Trophoblast cell (in vitro differentiated cells and primary cell): ENCODE data around the gene HLA-DMB.

Source experiments
- DNase-seq, 2 donors: peaks; one replicate each; pipeline ENCODE4 v3.0.0-alpha.2; 2016
- H2AFZ ChIP-seq: 2 replicates; pipeline ENCODE4 v1.6.1; 2013; ENCODE audit warnings: low read length, moderate library complexity, mild to moderate bottlenecking; ENCODE audit not compliant: insufficient read depth, poor library complexity
- H2AK5ac ChIP-seq: 2 replicates; pipeline ENCODE4 v1.6.1; 2013; ENCODE audit warnings: mild to moderate bottlenecking, low read length
- H2BK120ac ChIP-seq: 2 replicates; pipeline ENCODE4 v1.6.1; 2013; ENCODE audit warnings: low read length, mild to moderate bottlenecking, moderate library complexity; ENCODE audit not compliant: insufficient read depth, poor library complexity
- H2BK12ac ChIP-seq: 2 replicates; pipeline ENCODE4 v1.6.1; 2013; ENCODE audit warnings: mild to moderate bottlenecking, low read length, moderate library complexity
- H2BK5ac ChIP-seq: 2 replicates; pipeline ENCODE4 v1.6.1; 2013; ENCODE audit warnings: low read length, low read depth, moderate library complexity, mild to moderate bottlenecking; ENCODE audit not compliant: poor library complexity
- H3K14ac ChIP-seq: 2 replicates; pipeline ENCODE4 v1.6.1; 2013; ENCODE audit warnings: mild to moderate bottlenecking, low read length
- H3K18ac ChIP-seq: 2 replicates; pipeline ENCODE4 v1.6.1; 2013; ENCODE audit warnings: mild to moderate bottlenecking, low read length
- H3K23ac ChIP-seq: 2 replicates; pipeline ENCODE4 v1.6.1; 2013; ENCODE audit warnings: low read length
- H3K27ac ChIP-seq: 2 replicates; pipeline ENCODE4 v1.5.1; 2013; ENCODE audit warnings: low read depth, mild to moderate bottlenecking, inconsistent platforms, low read length, moderate library complexity
- H3K27me3 ChIP-seq: 2 replicates; pipeline ENCODE4 v1.6.1; 2013; ENCODE audit warnings: inconsistent platforms, mild to moderate bottlenecking, low read length, moderate library complexity; ENCODE audit not compliant: insufficient read depth
- H3K36me3 ChIP-seq, 2 experiments: 1 replicate in 1 of 2; 2 replicates in 1 of 2; pipeline ENCODE4 v1.6.1; 2013; ENCODE audit warnings: low read length in 2 of 2, mild to moderate bottlenecking in 2 of 2, moderate library complexity in 1 of 2; ENCODE audit not compliant: insufficient read depth in 2 of 2, control insufficient read depth in 1 of 2
- H3K4ac ChIP-seq: 2 replicates; pipeline ENCODE4 v1.6.1; 2013; ENCODE audit warnings: low read depth, mild to moderate bottlenecking, low read length, moderate library complexity
- H3K4me1 ChIP-seq, 2 experiments: 1 replicate in 1 of 2; 2 replicates in 1 of 2; pipeline ENCODE4 v1.6.1; 2013; ENCODE audit warnings: low read length in 2 of 2, mild to moderate bottlenecking in 2 of 2, moderate library complexity in 1 of 2; ENCODE audit not compliant: insufficient read depth in 2 of 2, control insufficient read depth in 1 of 2
- H3K4me2 ChIP-seq: 2 replicates; pipeline ENCODE4 v1.6.1; 2013; ENCODE audit warnings: inconsistent platforms, mild to moderate bottlenecking, low read length, moderate library complexity
- H3K4me3 ChIP-seq: 2 replicates; pipeline ENCODE4 v1.5.1; 2013; ENCODE audit warnings: mild to moderate bottlenecking, low read depth, low read length, inconsistent platforms
- H3K79me1 ChIP-seq: one replicate; pipeline ENCODE4 v1.6.1; 2013; ENCODE audit warnings: low read length
- H3K79me2 ChIP-seq: 2 replicates; pipeline ENCODE4 v1.6.1; 2013; ENCODE audit warnings: low read length, mild to moderate bottlenecking; ENCODE audit not compliant: control insufficient read depth, insufficient read depth, poor library complexity
- H3K9ac ChIP-seq: 2 replicates; pipeline ENCODE4 v1.6.1; 2013; ENCODE audit warnings: mild to moderate bottlenecking, low read length
- H3K9me3 ChIP-seq: 2 replicates; pipeline ENCODE4 v1.6.1; 2013; ENCODE audit warnings: low read depth, mild to moderate bottlenecking, control low read depth, inconsistent platforms, low read length; ENCODE audit not compliant: insufficient read depth
- H4K12ac ChIP-seq: 2 replicates; pipeline ENCODE4 v1.6.1; 2013; ENCODE audit warnings: low read depth, mild to moderate bottlenecking, low read length, moderate library complexity
- H4K8ac ChIP-seq: 2 replicates; pipeline ENCODE4 v1.6.1; 2013; ENCODE audit warnings: low read depth, mild to moderate bottlenecking, low read length, moderate library complexity
- H4K91ac ChIP-seq: one replicate; pipeline ENCODE4 v1.6.1; 2013; ENCODE audit warnings: low read depth, mild to moderate bottlenecking, low read length, moderate library complexity
- WGBS: extraction: QIAGEN DNeasy Blood & Tissue Kit; methylation state at CpG from one replicate; pipeline ENCODE4 v1.1.7; 2013; ENCODE audit warnings: missing lambda C conversion rate; ENCODE audit not compliant: insufficient read length, insufficient coverage; ENCODE audit errors: extremely low coverage; 5-methylcytosine and 5-hydroxymethylcytosine counted together

HLA-DMB gene

GRCh38 chr6:32933661-32934085 lies 7.2 kb downstream of the HLA-DMB start:
- Histone ChIP-seq H3K14ac (no peak overlapping the region), H3K4me1 (no peaks in the 10 kb centered on the region), H3K79me1 (no peaks in the 10 kb centered on the region), H3K9ac (no peak overlapping the region), H3K36me3 (no peaks in the 10 kb centered on the region), H2BK120ac (no peak overlapping the region), H3K4me3 (no peak overlapping the region), H3K27me3 (no peaks in the 10 kb centered on the region), H3K18ac (no peak overlapping the region), H3K4ac (no peak overlapping the region), H3K9me3 (no peaks in the 10 kb centered on the region), H2BK5ac (no peak overlapping the region), H4K12ac (no peak overlapping the region), H3K79me2 (no peaks in the 10 kb centered on the region), H3K23ac (no peak overlapping the region), H4K8ac (no peak overlapping the region), H2AK5ac (no peak overlapping the region), H4K91ac (no peak overlapping the region), H2AFZ (no peak overlapping the region), H2BK12ac (no peak overlapping the region), H3K27ac (no peak overlapping the region), H3K4me2 (no peak overlapping the region)
- no CpG with 5 or more reads among the region's 3 CpGs for WGBS
- peak; percentile 66 to 85 for DNase-seq

DNA sequence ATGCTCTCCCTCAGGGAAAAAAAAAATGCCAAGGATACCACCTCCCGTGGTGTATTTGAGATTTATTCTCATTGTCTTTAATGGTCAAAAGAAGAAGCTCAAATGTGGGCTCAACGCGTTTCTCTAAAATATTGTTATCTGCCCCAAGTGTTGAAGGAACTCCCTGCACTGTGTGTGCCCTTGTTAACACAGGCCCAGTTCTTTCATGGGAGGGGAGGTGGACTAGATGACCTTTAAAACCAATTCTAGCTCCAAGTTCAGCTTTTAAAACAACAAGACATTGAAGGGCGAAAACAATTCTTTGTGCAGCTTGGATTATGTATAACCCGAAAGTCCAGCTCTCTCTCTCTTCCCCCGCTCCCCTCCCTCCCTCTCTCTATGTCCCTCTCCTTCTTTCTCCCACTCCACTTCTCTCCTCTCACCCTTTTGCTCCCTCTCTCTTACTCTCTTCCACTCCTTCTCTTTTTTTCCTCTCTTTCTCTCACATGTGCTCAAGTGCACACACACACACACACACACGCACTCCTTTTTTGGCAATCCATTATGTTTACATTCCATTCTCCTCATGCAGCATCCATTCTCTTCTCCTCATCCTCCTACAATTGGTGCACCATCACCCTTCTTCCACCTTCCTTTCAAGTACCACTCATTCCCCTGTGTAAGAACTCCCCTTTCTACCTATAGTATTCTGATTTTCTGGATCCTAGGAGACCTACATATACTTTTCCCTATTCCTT lies 8.5 kb downstream of the HLA-DMB start:
- no peak overlapping the region for H2BK5ac ChIP-seq

GRCh38 chr6:32931211-32931610 lies 9.6 kb downstream of the HLA-DMB start:
- H3K27me3 ChIP-seq: no peaks in the 10 kb centered on the region
- H3K36me3 ChIP-seq: no peaks in the 10 kb centered on the region
- no CpG with 5 or more reads among the region's 1 CpG for WGBS
- H3K14ac ChIP-seq: no peak overlapping the region
- H4K12ac ChIP-seq: no peak overlapping the region
- no peak overlapping the region for H3K4me3 ChIP-seq
- no peaks in the 10 kb centered on the region for H3K79me1 ChIP-seq
- no peak overlapping the region for H2AK5ac ChIP-seq
- H4K8ac ChIP-seq: no peak overlapping the region
- H3K4me2 ChIP-seq: no peak overlapping the region
- H3K23ac ChIP-seq: no peak overlapping the region
- H2BK12ac ChIP-seq: no peak overlapping the region
- no peak overlapping the region for H3K18ac ChIP-seq
- H2AFZ ChIP-seq: no peak overlapping the region
- no peak overlapping the region for H3K9ac ChIP-seq
- no peak overlapping the region for H3K27ac ChIP-seq
- no peak overlapping the region for H2BK120ac ChIP-seq
- no peaks in the 10 kb centered on the region for H3K9me3 ChIP-seq
- no peak for DNase-seq
- no peak overlapping the region for H2BK5ac ChIP-seq
- no peak overlapping the region for H3K4ac ChIP-seq
- H4K91ac ChIP-seq: no peak overlapping the region
- H3K4me1 ChIP-seq: no peaks in the 10 kb centered on the region
- H3K79me2 ChIP-seq: no peaks in the 10 kb centered on the region

More for the DNA sequence above, 8.5 kb downstream of the HLA-DMB start:
- H3K36me3 ChIP-seq: no peaks in the 10 kb centered on the region
- no peaks in the 10 kb centered on the region for H3K9me3 ChIP-seq
- H3K14ac ChIP-seq: no peak overlapping the region
- no peak overlapping the region for H2AFZ ChIP-seq
- H3K4me2 ChIP-seq: no peak overlapping the region
- no peaks in the 10 kb centered on the region for H3K79me2 ChIP-seq
- no peak overlapping the region for H4K8ac ChIP-seq
- H3K9ac ChIP-seq: no peak overlapping the region
- H3K27ac ChIP-seq: no peak overlapping the region
- H2AK5ac ChIP-seq: no peak overlapping the region
- no peaks in the 10 kb centered on the region for H3K4me1 ChIP-seq
- DNase-seq: no peak
- no peaks in the 10 kb centered on the region for H3K27me3 ChIP-seq
- H3K4me3 ChIP-seq: no peak overlapping the region
- no peak overlapping the region for H2BK120ac ChIP-seq
- no peaks in the 10 kb centered on the region for H3K79me1 ChIP-seq
- no peak overlapping the region for H3K4ac ChIP-seq
- H3K23ac ChIP-seq: no peak overlapping the region
- no peak overlapping the region for H3K18ac ChIP-seq
- no CpG with 5 or more reads among the region's 7 CpGs for WGBS
- H4K12ac ChIP-seq: no peak overlapping the region
- no peak overlapping the region for H2BK12ac ChIP-seq
- no peak overlapping the region for H4K91ac ChIP-seq

- Histone ChIP-seq H4K91ac (no peak overlapping the region), H3K4me3 (no peak overlapping the region), H3K18ac (no peak overlapping the region), H4K12ac (no peak overlapping the region), H3K27me3 (no peaks in the 10 kb centered on the region), H3K4me1 (no peaks in the 10 kb centered on the region), H2AK5ac (no peak overlapping the region), H2BK5ac (no peak overlapping the region), H3K79me2 (no peaks in the 10 kb centered on the region), H3K23ac (no peak overlapping the region), H3K27ac (no peak overlapping the region), H2BK12ac (no peak overlapping the region), H3K79me1 (no peaks in the 10 kb centered on the region), H3K9me3 (no peaks in the 10 kb centered on the region), H2BK120ac (no peak overlapping the region), H2AFZ (no peak overlapping the region), H3K9ac (no peak overlapping the region), H3K4me2 (no peak overlapping the region), H3K14ac (no peak overlapping the region), H4K8ac (no peak overlapping the region), H3K36me3 (no peaks in the 10 kb centered on the region), H3K4ac (no peak overlapping the region)
- DNase-seq: no peak
- no CpG with 5 or more reads among the region's 2 CpGs for WGBS
Observed at GRCh38 chr6:32922083-32922482, 18.7 kb downstream of the HLA-DMB start.
